Astrocyte of the spinal cord (primary cell): ENCODE results near the gene OPN1SW.

Experiments used
- DNase-seq: peaks from one replicate; pipeline ENCODE4 v3.0.0; 2011; ENCODE audit warnings: low read depth, low spot score
- H3K4me3 ChIP-seq: 2 replicates; pipeline ENCODE4 v1.5.1; 2011; ENCODE audit warnings: low read depth, mild to moderate bottlenecking, low read length, moderate library complexity
- CTCF ChIP-seq: IDR thresholded peaks from 2 replicates; pipeline ENCODE4 v1.5.1; 2012; ENCODE audit warnings: low read depth, mild to moderate bottlenecking, low read length, inconsistent platforms
- in situ Hi-C: cut with HindIII; loops from 2 replicates; pipeline ENCODE4 v1.10.0; 2017; ENCODE audit warnings: low sequenced_read_pairs

The OPN1SW gene

GRCh38 chr7:128732521-128733277, 42.9 kb downstream of the OPN1SW start:
- in situ Hi-C loops = no loop called here
- DNase-seq = no peak
- no peak for TF ChIP-seq CTCF
- no peak overlapping the region for H3K4me3 ChIP-seq

- H3K4me3 ChIP-seq = no peak overlapping the region
- no peak for TF ChIP-seq CTCF
- in situ Hi-C loops = no loop called here
- DNase-seq = no peak
These were observed 44.4 kb downstream of the OPN1SW start for GRCh38 chr7:128731184-128731583.

- DNase-seq = no peak
- in situ Hi-C loops = no loop called here
- no peak for TF ChIP-seq CTCF
- no peak overlapping the region for H3K4me3 ChIP-seq
These were observed 46.1 kb downstream of the OPN1SW start for GRCh38 chr7:128729494-128729893.

- in situ Hi-C loops = no loop called here
- H3K4me3 ChIP-seq = no peak overlapping the region
- peak; percentile 58 for DNase-seq
- TF ChIP-seq CTCF = no peak
These were observed 47.0 kb downstream of the OPN1SW start for GRCh38 chr7:128728598-128728997.

GRCh38 chr7:128727239-128727638, 48.4 kb downstream of the OPN1SW start:
- no peak overlapping the region for H3K4me3 ChIP-seq
- no peak for TF ChIP-seq CTCF
- in situ Hi-C loops = no loop called here
- no peak for DNase-seq

- H3K4me3 ChIP-seq = no peak overlapping the region
- no peak for DNase-seq
- no peak for TF ChIP-seq CTCF
- in situ Hi-C loops = no loop called here
These were observed 48.9 kb downstream of the OPN1SW start for GRCh38 chr7:128726737-128727072.
